ENCODE measurements around the gene L3MBTL4.

The L3MBTL4 gene

GRCh38 chr18:6255886-6256285 lies 158.8 kb downstream of the L3MBTL4 start:
- DNase-seq (ENCODE audit: low spot score) = no peak
- ChIA-PET POLR2A (ENCODE audit: low non-redundant PET) (no interaction called here), CTCF (no interaction called here)
- TF ChIP-seq, protein P1, sequence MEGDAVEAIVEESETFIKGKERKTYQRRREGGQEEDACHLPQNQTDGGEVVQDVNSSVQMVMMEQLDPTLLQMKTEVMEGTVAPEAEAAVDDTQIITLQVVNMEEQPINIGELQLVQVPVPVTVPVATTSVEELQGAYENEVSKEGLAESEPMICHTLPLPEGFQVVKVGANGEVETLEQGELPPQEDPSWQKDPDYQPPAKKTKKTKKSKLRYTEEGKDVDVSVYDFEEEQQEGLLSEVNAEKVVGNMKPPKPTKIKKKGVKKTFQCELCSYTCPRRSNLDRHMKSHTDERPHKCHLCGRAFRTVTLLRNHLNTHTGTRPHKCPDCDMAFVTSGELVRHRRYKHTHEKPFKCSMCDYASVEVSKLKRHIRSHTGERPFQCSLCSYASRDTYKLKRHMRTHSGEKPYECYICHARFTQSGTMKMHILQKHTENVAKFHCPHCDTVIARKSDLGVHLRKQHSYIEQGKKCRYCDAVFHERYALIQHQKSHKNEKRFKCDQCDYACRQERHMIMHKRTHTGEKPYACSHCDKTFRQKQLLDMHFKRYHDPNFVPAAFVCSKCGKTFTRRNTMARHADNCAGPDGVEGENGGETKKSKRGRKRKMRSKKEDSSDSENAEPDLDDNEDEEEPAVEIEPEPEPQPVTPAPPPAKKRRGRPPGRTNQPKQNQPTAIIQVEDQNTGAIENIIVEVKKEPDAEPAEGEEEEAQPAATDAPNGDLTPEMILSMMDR (conservative IDR thresholded peaks at IDR 0.05; ENCODE audit: low read depth) = no peak
- H3K27ac ChIP-seq = no peak overlapping the region

DNA sequence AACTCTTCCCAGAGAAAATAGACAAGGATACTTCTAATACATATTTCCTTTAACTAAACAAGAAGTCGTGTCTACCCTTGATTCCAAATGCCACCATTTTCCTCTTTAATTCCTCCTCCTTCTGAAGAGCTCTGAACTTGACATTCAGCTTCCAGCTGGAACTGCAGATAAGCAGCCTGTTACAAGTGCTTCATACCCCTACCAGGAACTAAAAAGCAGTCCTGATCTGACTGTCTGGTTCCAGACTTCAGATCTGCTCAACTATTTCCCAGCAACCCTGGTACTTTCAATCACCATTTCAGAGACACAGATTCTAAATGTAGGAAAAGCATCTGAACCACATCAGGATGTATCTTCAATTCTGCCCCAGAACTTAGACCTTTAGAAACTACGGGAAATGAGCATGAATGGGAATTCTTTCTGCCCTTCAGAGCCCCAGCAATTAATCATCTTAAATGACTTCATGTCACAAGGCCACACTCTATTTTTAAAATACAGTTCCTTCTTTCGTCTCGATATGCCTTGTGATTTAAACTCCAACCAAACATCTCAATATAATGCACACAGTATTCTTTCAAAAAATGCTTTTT lies 159.5 kb downstream of the L3MBTL4 start:
- POLR2A ChIA-PET (ENCODE audit: low non-redundant PET) = no interaction called here
- CTCF ChIA-PET = no interaction called here

DNA sequence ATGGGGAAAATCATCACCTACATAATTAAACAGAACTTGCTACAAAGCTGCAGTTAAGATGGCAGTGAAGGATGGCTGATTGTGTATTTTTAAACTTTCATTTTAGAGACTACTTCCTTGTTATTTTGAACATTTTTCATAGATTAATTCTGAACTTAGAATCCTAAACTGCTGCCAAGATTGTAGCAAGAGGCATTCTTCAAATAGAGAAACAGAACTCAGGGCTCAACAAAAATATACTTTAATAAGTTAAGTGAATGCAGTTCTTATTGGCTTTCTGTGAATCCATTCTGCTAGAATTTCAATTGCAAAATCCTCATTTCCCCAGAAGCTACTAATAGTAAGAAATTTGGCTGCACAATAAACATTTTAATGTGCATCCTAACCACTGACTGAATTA lies 160.3 kb downstream of the L3MBTL4 start:
- POLR2A ChIA-PET (ENCODE audit: low non-redundant PET) = no interaction called here
- H3K27ac ChIP-seq = no peak overlapping the region
- DNase-seq (ENCODE audit: low spot score) = no peak
- CTCF ChIA-PET = no interaction called here
- TF ChIP-seq, protein P1 (conservative IDR thresholded peaks at IDR 0.05; ENCODE audit: low read depth) = no peak

More for the DNA sequence above, 159.5 kb downstream of the L3MBTL4 start:
- H3K27ac ChIP-seq = no peak overlapping the region
- TF ChIP-seq, protein P1 (conservative IDR thresholded peaks at IDR 0.05; ENCODE audit: low read depth) = no peak
- no peak for DNase-seq (ENCODE audit: low spot score)

DNA sequence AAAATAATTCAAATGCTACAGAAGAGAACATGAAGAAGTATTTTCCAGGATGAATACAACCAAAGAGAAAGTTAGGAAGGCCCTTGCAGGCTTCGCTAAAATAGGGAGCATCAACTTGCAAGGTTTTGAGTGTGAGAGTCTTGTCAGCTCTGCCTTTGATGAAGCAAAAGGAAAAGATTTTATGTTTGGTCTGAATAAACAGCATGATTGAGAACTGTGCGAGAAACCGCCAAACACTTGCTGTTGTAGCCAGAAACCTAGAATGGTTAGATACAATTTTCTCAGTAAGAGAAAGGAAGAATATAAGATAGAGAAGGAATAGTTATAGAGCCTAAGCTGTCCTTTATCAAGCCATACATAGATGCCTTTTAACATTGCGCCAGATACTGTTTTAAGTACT lies 163.6 kb downstream of the L3MBTL4 start:
- CTCF ChIA-PET = no interaction called here
- TF ChIP-seq, protein P1 (conservative IDR thresholded peaks at IDR 0.05; ENCODE audit: low read depth) = no peak
- no peak overlapping the region for H3K27ac ChIP-seq
- POLR2A ChIA-PET (ENCODE audit: low non-redundant PET) = no interaction called here
- DNase-seq (ENCODE audit: low spot score) = no peak

- H3K27ac ChIP-seq = no peak overlapping the region
- CTCF ChIA-PET = no interaction called here
- POLR2A ChIA-PET (ENCODE audit: low non-redundant PET) = no interaction called here
- TF ChIP-seq, protein P1 (conservative IDR thresholded peaks at IDR 0.05; ENCODE audit: low read depth) = no peak
- no peak for DNase-seq (ENCODE audit: low spot score)
Measured at GRCh38 chr18:6249788-6250187, 164.9 kb downstream of the L3MBTL4 start.

- no peak for DNase-seq (ENCODE audit: low spot score)
- CTCF ChIA-PET = no interaction called here
Measured at GRCh38 chr18:6249170-6249569, 165.5 kb downstream of the L3MBTL4 start.

More at GRCh38 chr18:6249170-6249569, 165.5 kb downstream of the L3MBTL4 start:
- TF ChIP-seq, protein P1 (conservative IDR thresholded peaks at IDR 0.05; ENCODE audit: low read depth) = no peak
- no peak overlapping the region for H3K27ac ChIP-seq
- POLR2A ChIA-PET (ENCODE audit: low non-redundant PET) = no interaction called here

Data from RWPE1 (cell line).